ENCODE results near the gene GPRC5C.
"Not testable (repeated sequence)": the region's sequence is repeated elsewhere in the genome, so short reads cannot be mapped to it uniquely, and the experiment has no call there.

GPRC5C gene

GRCh38 chr17:74431568-74432423 lies at the start of gene GPRC5C:
Gene GPRC5C, plus strand, starts transcription at chr17:74432088. Its CDS starts 7,689 bp downstream, at chr17:74439777.
- DNase-seq = no peak

GRCh38 chr17:74383141-74383540 lies 48.7 kb upstream of the GPRC5C start:
- DNase-seq = no peak

GRCh38 chr17:74385201-74385600 lies 46.7 kb upstream of the GPRC5C start:
- no peak for DNase-seq

- DNase-seq = no peak
Observed at GRCh38 chr17:74386386-74386785, 45.5 kb upstream of the GPRC5C start.

- no peak for DNase-seq
Observed at GRCh38 chr17:74387365-74388218, 44.3 kb upstream of the GPRC5C start.

- DNase-seq = no peak
Observed at GRCh38 chr17:74389084-74389753, 42.7 kb upstream of the GPRC5C start.

- no peak for DNase-seq
Observed at GRCh38 chr17:74389937-74390679, 41.8 kb upstream of the GPRC5C start.

GRCh38 chr17:74390680-74391653 lies 40.9 kb upstream of the GPRC5C start:
- DNase-seq = no peak

- DNase-seq = no peak
Observed at GRCh38 chr17:74391771-74392170, 40.1 kb upstream of the GPRC5C start.

GRCh38 chr17:74392848-74393247 lies 39.0 kb upstream of the GPRC5C start:
- DNase-seq = no peak

GRCh38 chr17:74393346-74393942 lies 38.4 kb upstream of the GPRC5C start:
- no peak for DNase-seq

- no peak for DNase-seq
Observed at GRCh38 chr17:74394275-74394950, 37.5 kb upstream of the GPRC5C start.

- DNase-seq = no peak
Observed at GRCh38 chr17:74394977-74395376, 36.9 kb upstream of the GPRC5C start.

- no peak for DNase-seq
Observed at GRCh38 chr17:74396567-74396966, 35.3 kb upstream of the GPRC5C start.

GRCh38 chr17:74402048-74402447 lies 29.8 kb upstream of the GPRC5C start:
- no peak for DNase-seq

GRCh38 chr17:74403512-74404137 lies 28.3 kb upstream of the GPRC5C start:
- DNase-seq = no peak

GRCh38 chr17:74404218-74404617 lies 27.7 kb upstream of the GPRC5C start:
- no peak for DNase-seq

- DNase-seq = no peak
Observed at GRCh38 chr17:74404789-74405188, 27.1 kb upstream of the GPRC5C start.

- not testable (repeated sequence) for DNase-seq
Observed at GRCh38 chr17:74405311-74405710, 26.6 kb upstream of the GPRC5C start.

GRCh38 chr17:74407384-74407783 lies 24.5 kb upstream of the GPRC5C start:
- DNase-seq = no peak

Data from activated CD4-positive, CD25-positive, alpha-beta regulatory T cell (primary cell).